ENCODE measurements around the gene STARD7.

GRCh38 chr2:96236882-96237281, 28.3 kb upstream of the STARD7 start:
- TF ChIP-seq SP4 (CRISPR knock-in tag; IDR thresholded peaks at IDR 0.05) (no peak), NR2F6 (IDR thresholded peaks at IDR 0.05) (no peak), NR2F6 (CRISPR knock-in tag; IDR thresholded peaks at IDR 0.05) (no peak), CBX5 (CRISPR knock-in tag; IDR thresholded peaks at IDR 0.05; ENCODE audit: borderline replicate concordance) (no peak), ZNF652 (CRISPR knock-in tag; IDR thresholded peaks at IDR 0.05; ENCODE audit: borderline replicate concordance, low read depth) (no peak), POLR2AphosphoS5 (IDR thresholded peaks at IDR 0.05; ENCODE audit: low read depth, low read length) (no peak), ZNF282 (IDR thresholded peaks at IDR 0.05; ENCODE audit: partially characterized antibody) (no peak), ZNF772 (CRISPR knock-in tag; IDR thresholded peaks at IDR 0.05) (no peak), PRDM10 (CRISPR knock-in tag; IDR thresholded peaks at IDR 0.05; ENCODE audit: low read depth) (no peak), MYC (CRISPR knock-in tag; IDR thresholded peaks at IDR 0.05; ENCODE audit: borderline replicate concordance) (no peak), ZNF841 (CRISPR knock-in tag; IDR thresholded peaks at IDR 0.05; ENCODE audit: borderline replicate concordance) (no peak), ZNF614 (CRISPR knock-in tag; IDR thresholded peaks at IDR 0.05; ENCODE audit: borderline replicate concordance) (no peak), NFRKB (IDR thresholded peaks at IDR 0.05) (no peak), NFYB (CRISPR knock-in tag; IDR thresholded peaks at IDR 0.05) (no peak)
